Measurements from ENCODE around the gene RHOT1. TPM values are rescaled to one million over a fixed set of nuclear protein-coding genes. Genes with fewer than 3 reads are reported as not detected.
"Not testable (repeated sequence)": the region's sequence is repeated elsewhere in the genome, so short reads cannot be mapped to it uniquely, and the experiment has no call there.

Gene RHOT1
- total RNA-seq, 3 donors from 2014 or later (not counting 1 experiment from before 2014, with no cell fraction given) = 25.1 to 32.7 (median 28.3) TPM

DNA sequence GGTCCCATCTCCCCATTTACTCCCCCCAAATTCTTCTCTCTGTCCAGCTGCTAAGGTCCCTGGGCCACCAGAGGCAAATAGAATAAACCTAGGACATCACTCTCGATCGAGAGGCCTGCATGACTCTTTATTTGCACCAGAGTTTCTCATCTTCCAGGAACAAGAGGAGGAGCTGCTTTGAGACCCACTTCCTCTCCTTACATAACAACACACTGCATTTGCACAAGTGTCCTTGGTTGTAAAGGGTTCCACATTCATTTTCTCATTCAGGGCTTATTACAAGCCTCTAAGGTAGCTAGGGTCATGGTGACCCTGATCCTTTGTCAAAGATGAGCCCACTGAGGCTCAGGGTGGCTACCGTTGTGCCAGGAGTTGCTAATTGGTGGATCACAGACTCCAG lies 38.1 kb upstream of the RHOT1 start:
- no peak overlapping the region for H3K4me3 ChIP-seq (ENCODE audit: low read length)
- TF ChIP-seq, protein P1, sequence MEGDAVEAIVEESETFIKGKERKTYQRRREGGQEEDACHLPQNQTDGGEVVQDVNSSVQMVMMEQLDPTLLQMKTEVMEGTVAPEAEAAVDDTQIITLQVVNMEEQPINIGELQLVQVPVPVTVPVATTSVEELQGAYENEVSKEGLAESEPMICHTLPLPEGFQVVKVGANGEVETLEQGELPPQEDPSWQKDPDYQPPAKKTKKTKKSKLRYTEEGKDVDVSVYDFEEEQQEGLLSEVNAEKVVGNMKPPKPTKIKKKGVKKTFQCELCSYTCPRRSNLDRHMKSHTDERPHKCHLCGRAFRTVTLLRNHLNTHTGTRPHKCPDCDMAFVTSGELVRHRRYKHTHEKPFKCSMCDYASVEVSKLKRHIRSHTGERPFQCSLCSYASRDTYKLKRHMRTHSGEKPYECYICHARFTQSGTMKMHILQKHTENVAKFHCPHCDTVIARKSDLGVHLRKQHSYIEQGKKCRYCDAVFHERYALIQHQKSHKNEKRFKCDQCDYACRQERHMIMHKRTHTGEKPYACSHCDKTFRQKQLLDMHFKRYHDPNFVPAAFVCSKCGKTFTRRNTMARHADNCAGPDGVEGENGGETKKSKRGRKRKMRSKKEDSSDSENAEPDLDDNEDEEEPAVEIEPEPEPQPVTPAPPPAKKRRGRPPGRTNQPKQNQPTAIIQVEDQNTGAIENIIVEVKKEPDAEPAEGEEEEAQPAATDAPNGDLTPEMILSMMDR (IDR thresholded peaks at IDR 0.05) = no peak
- peak in 1 of 2 donors; percentile 29 for DNase-seq
- intact Hi-C loops (cut with micrococcal nuclease) = no loop called here
- Mint-ChIP-seq H3K4me3 (peak overlapping the region; percentile 35), H3K4me1 (peaks cover 21 to 34% of the 10 kb centered on the region in 2 donors), H3K36me3 (no peaks in the 10 kb centered on the region), H3K27me3 (ENCODE audit: low read depth in 2 of 2) (no peaks in the 10 kb centered on the region), H3K27ac (peak overlapping the region; percentile 57 to 86), H3K9me3 (no peaks in the 10 kb centered on the region)
- no peaks in the 10 kb centered on the region for H3K27me3 ChIP-seq (ENCODE audit: control insufficient read depth, insufficient read depth, low read length)
- H3K36me3 ChIP-seq (ENCODE audit: control insufficient read depth, insufficient read depth, low read length) = no peaks in the 10 kb centered on the region
- no peaks in the 10 kb centered on the region for H3K9me3 ChIP-seq (ENCODE audit: control insufficient read depth, insufficient read depth, low read length)
- no peak for ATAC-seq
- no peak overlapping the region for H3K27ac ChIP-seq (ENCODE audit: low read length)
- H3K4me1 ChIP-seq (ENCODE audit: control insufficient read depth, insufficient read depth, low read length) = peaks cover 9% of the 10 kb centered on the region
- WGBS (ENCODE audit: insufficient coverage) = 26% methylated on average over 3 of the region's 3 CpGs

DNA sequence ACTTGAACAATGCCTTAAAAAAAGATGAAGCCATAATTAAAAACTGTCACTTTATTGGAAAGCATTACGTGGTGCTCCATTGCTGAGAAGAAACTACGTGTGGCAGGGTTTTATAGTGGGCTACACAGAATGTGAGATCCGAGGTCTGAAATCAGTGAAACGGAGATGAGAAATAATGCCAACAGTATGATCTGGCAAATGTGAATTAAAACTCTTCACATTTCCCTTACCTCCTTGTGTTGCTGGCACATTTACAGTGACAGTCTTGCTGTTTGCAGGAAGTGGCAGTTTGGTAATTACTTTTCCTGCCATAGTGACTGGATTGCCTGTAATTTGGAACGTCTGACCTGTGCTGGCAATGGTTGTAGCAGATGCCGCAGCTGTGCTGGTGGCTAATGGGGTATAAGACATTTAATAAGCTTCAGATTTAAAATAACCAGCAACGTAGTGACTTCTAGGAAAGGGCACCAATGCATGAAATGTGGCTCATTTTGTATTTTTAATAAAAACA lies 35.8 kb upstream of the RHOT1 start:
- WGBS (ENCODE audit: insufficient coverage) = 58% methylated on average over 5 of the region's 7 CpGs
- H3K9me3 ChIP-seq (ENCODE audit: control insufficient read depth, insufficient read depth, low read length); intact Hi-C loops (cut with micrococcal nuclease); H3K9me3 Mint-ChIP-seq; DNase-seq; H3K4me3 ChIP-seq (ENCODE audit: low read length); ATAC-seq; H3K36me3 Mint-ChIP-seq; H3K36me3 ChIP-seq (ENCODE audit: control insufficient read depth, insufficient read depth, low read length); H3K27me3 ChIP-seq (ENCODE audit: control insufficient read depth, insufficient read depth, low read length); H3K27ac ChIP-seq (ENCODE audit: low read length); H3K27me3 Mint-ChIP-seq (ENCODE audit: low read depth in 2 of 2); H3K4me1 ChIP-seq (ENCODE audit: control insufficient read depth, insufficient read depth, low read length): not testable (repeated sequence)
- Mint-ChIP-seq H3K4me3 (peak overlapping the region; percentile 29), H3K27ac (peak overlapping the region; percentile 37 to 76), H3K4me1 (peaks cover 21 to 40% of the 10 kb centered on the region in 2 donors)

DNA sequence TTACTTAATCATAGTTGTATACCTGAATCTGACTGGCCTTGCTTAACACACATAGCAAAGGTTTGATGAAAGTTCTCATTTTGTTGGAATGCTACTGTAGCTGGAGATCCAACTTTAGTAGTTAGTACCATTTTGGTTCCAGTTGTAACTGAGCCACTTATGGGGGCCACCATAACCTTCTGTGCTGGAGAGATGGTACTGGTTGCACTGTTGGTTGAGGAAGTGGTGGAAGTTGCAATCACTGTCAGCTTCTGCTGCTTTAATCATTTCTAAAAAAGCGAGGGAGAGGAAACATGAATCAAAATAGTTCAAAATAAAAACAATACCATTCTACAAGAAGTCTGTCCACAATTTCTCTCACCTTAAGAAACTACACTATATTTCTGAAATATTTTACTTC lies 35.1 kb upstream of the RHOT1 start:
- H3K27ac Mint-ChIP-seq = peak overlapping the region; percentile 37 to 76
- H3K9me3 Mint-ChIP-seq; H3K27ac ChIP-seq (ENCODE audit: low read length): not testable (repeated sequence)

DNA sequence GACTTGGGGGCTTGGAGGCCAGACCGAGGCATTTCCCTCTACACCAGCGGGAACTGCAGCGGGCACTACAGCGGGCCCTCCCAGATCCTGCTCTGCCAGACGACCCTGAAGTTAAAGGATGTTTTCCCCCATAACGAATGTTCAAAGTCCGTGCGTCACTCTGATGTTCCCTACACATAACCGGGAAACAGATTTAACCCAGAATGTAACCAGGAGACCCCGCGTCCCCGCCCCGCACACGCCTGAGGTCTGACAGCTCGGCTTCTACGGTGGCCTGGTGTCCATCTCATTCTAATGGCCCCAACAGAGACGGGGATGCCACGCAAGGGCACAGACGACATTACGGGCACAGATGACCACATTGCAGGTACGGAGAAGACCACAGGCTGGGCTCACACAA lies 31.7 kb upstream of the RHOT1 start:
- H3K27ac Mint-ChIP-seq = no peak overlapping the region
- ATAC-seq = no peak
- H3K9me3 Mint-ChIP-seq = no peaks in the 10 kb centered on the region
- Histone ChIP-seq H3K4me1 (ENCODE audit: control insufficient read depth, insufficient read depth, low read length) (no peaks in the 10 kb centered on the region), H3K36me3 (ENCODE audit: control insufficient read depth, insufficient read depth, low read length) (no peaks in the 10 kb centered on the region), H3K9me3 (ENCODE audit: control insufficient read depth, insufficient read depth, low read length) (no peaks in the 10 kb centered on the region), H3K27me3 (ENCODE audit: control insufficient read depth, insufficient read depth, low read length) (no peaks in the 10 kb centered on the region), H3K27ac (ENCODE audit: low read length) (no peak overlapping the region), H3K4me3 (ENCODE audit: low read length) (no peak overlapping the region)
- no peaks in the 10 kb centered on the region for H3K36me3 Mint-ChIP-seq
- intact Hi-C loops (cut with micrococcal nuclease) = no loop called here
- no peaks in the 10 kb centered on the region for H3K27me3 Mint-ChIP-seq (ENCODE audit: low read depth in 2 of 2)
- no peak for DNase-seq
- peaks cover 18 to 21% of the 10 kb centered on the region in 2 donors for H3K4me1 Mint-ChIP-seq
- 96% methylated on average over 21 of the region's 21 CpGs for WGBS (ENCODE audit: insufficient coverage)
- no peak overlapping the region for H3K4me3 Mint-ChIP-seq
- TF ChIP-seq, protein P1 (IDR thresholded peaks at IDR 0.05) = no peak

More for the DNA sequence above, 35.1 kb upstream of the RHOT1 start:
- peaks cover 21 to 40% of the 10 kb centered on the region in 2 donors for H3K4me1 Mint-ChIP-seq
- H3K27me3 ChIP-seq (ENCODE audit: control insufficient read depth, insufficient read depth, low read length); intact Hi-C loops (cut with micrococcal nuclease); H3K27me3 Mint-ChIP-seq (ENCODE audit: low read depth in 2 of 2); H3K4me3 Mint-ChIP-seq; H3K36me3 ChIP-seq (ENCODE audit: control insufficient read depth, insufficient read depth, low read length); DNase-seq; H3K4me3 ChIP-seq (ENCODE audit: low read length); H3K36me3 Mint-ChIP-seq; H3K4me1 ChIP-seq (ENCODE audit: control insufficient read depth, insufficient read depth, low read length); H3K9me3 ChIP-seq (ENCODE audit: control insufficient read depth, insufficient read depth, low read length): not testable (repeated sequence)
- 33% methylated on average over 1 of the region's 1 CpG for WGBS (ENCODE audit: insufficient coverage)
- ATAC-seq = peak in 1 of 3 donors; percentile 24
